ENCODE measurements around the gene GCSAM.

- TF ChIP-seq CTCF (IDR thresholded peaks at IDR 0.05) (no peak), POLR2A (IDR thresholded peaks at IDR 0.05) (no peak)
Observed at GRCh38 chr3:112122870-112123269, 10.2 kb downstream of the GCSAM start.
